HG03342 (cell line): Measurements from ENCODE around the gene TAF6.

Source experiments
- ATAC-seq: cut with Tn5 transposase; IDR thresholded peaks from one replicate; pipeline ENCODE4 v1.9.1; 2021; ENCODE audit warnings: mild to moderate bottlenecking, moderate library complexity; ENCODE audit not compliant: unreplicated experiment

TAF6 gene

DNA sequence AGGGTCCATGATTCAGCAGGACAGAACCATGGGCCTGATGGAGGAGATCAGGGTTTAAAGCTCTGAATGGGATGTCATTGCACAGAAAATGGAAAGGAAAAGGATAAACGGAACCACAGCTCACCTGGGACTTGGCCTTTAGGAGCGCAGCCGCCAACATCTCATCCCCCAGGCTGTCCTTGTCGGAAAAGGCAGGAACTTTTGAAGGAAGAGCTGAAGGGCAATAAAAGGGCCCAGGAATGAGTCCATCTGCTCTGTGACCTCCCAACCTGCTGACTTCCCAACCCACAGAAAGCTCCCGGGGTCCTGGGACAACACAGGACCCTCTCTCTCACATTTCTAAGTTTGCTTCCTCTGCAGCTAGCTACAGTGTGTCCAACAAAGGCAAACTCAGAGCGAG is 43.7 kb downstream of the TAF6 start:
- ATAC-seq = no peak

DNA sequence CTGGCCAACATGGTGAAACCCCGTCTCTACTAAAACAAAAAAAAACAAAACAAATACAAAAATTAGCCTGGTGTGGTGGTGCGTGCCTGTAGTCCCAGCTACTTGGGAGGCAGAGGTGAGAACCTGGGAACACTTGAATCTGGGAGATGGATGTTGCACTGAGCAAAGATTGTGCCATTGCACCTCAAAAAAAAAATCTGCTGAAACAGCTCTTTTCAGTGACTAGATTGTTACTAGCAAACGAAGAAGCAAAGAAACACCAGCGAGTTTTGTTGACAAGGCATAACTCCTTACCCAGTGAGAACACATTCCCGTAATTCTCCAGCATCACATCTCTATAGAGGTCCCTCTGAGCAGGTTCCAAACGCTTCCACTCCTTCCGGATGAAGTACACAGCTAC is 44.3 kb downstream of the TAF6 start:
- no peak for ATAC-seq

DNA sequence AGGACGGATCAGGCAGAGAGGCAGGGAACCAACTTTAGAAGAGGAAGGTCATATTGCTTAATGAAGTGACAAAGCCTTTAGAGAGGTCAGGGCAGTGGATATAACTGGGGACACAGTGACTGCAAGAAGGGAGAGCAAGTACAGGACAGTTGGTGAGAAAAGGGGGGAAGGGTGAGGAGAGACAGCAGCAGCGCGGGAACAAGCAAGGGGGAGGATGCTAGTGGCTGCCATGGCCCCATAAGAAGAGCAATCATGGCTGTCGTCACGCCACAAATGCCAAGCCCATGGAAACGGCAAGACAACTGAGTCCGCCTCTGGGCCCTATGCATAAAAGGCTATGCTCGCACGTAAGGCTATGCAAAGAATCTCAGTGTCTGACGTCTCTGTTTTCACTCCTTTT is 46.7 kb downstream of the TAF6 start:
- ATAC-seq = no peak

DNA sequence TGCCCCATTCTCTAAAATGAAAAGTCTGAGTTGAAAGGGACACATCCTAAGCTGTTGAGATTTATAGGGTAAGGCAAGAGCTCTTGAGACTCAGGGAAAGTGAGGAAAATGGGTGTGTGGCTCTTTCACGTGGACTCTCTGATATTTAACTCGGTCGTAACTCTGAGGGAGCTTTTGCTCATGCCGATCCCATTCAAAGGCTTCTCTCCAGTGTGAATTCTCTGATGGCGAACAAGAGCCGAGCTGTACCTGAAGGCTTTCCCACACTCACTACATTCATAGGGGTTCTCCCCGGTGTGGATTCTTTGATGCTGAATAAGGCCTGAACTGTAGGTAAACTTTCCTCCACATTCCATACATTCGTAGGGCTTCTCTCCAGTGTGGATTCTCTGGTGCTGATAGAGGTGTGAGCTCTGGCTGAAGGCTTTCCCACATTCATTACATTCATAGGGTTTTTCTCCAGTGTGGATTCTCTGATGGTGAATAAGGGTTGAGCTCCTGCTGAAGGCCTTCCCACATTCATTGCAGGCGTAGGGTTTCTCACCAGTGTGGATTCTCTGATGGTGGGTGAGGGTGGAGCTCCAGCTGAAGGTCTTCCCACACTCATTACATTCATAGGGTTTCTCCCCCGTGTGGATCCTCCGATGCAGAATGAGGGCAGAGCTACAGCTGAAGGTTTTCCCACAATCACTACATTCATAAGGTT is 48.0 kb downstream of the TAF6 start:
- no peak for ATAC-seq

DNA sequence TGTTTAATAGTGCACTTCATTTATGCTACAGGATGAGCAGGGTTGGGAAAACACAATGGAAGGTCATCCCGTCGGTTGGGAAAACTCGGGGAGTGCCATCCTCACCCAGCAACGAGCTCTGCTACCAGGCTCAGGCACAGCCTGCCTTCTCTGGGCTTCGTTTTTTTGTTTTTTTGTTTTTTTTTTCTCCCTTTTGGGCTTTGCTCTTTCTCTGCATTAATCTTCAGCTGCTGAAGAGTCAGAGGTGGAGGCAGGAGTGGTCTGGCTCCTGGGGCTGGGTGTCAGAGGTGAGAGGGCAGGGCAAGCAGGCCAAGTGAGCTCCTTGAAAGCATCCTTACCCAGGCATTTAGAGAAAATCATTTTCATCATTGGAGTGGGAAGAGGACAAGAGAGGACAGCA is 49.2 kb downstream of the TAF6 start:
- ATAC-seq = no peak

DNA sequence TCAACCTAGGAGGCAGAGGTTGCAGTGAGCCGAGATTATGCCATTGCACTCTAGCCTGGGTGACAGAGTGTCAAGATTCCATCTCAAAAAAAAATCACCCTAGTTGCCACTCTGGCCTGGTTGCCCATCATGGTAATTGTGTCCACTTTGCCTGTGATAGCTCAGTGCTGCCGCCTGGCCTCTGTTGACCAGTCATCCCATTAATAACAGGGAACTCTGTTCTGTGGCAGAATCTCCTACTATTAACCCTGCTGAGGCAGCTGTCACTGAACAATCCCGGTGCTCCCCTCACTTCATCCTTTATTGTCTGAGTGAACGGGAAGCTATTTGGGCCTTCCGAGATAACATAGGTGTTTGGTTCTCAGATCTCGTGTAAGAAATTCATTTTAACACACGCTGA is 52.2 kb downstream of the TAF6 start:
- ATAC-seq = no peak

DNA sequence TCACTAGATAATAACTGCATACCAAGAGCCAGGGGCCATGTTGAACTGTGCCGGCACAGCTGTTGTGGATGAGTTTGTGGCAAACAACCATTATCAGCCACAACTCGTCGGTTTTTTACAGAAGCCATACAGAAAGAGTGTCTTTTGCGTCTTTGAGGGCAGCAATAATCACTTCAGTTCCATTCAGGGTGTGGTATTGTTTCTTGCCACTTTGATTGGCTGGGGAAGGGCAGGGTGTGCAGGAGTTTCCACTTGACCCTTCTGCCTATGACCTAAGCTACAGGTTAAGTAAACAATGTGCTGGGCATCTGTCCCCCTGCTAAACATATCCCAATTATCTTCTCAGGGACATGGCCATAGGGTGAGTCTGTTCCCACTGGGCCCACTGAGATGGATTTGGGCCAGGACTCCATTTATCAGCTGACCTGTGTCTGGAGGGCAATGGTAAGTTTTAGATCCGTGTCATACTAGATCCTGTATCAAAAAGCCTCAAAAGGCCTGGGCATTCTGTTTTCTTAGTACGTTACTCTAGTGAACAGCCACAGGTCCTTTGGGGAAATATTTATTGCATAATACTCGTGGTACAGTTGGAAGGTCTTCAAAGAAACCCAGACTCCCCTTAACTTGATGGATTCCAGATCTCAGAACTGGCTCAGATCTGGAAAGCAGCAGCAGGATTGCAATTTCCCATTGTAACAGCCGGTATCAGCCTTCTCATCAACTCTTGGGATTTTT is 53.5 kb downstream of the TAF6 start:
- ATAC-seq = no peak

DNA sequence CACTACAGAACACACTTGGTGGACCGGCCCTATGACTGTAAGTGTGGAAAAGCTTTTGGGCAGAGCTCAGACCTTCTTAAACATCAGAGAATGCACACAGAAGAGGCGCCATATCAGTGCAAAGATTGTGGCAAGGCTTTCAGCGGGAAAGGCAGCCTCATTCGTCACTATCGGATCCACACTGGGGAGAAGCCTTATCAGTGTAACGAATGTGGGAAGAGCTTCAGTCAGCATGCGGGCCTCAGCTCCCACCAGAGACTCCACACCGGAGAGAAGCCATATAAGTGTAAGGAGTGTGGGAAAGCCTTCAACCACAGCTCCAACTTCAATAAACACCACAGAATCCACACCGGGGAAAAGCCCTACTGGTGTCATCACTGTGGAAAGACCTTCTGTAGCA is 55.0 kb downstream of the TAF6 start:
- ATAC-seq = no peak

DNA sequence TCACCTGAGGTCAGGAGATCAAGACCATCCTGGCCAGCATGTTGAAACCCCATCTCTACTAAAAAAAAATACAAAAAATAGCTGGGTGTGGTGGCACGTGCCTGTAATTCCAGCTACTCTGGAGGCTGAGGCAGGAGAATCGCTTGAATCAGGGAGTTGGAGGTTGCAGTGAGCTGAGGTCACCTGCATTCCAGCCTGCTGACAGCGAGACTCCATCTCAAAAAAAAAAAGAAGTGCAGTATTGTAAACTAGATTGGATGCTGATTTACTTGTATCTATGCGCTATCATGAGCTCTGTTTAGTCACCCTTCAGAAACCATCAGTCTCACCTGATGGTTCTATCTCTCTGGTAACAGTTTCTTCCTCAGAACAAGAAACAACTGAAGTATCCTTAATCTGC is 55.8 kb downstream of the TAF6 start:
- ATAC-seq = no peak

DNA sequence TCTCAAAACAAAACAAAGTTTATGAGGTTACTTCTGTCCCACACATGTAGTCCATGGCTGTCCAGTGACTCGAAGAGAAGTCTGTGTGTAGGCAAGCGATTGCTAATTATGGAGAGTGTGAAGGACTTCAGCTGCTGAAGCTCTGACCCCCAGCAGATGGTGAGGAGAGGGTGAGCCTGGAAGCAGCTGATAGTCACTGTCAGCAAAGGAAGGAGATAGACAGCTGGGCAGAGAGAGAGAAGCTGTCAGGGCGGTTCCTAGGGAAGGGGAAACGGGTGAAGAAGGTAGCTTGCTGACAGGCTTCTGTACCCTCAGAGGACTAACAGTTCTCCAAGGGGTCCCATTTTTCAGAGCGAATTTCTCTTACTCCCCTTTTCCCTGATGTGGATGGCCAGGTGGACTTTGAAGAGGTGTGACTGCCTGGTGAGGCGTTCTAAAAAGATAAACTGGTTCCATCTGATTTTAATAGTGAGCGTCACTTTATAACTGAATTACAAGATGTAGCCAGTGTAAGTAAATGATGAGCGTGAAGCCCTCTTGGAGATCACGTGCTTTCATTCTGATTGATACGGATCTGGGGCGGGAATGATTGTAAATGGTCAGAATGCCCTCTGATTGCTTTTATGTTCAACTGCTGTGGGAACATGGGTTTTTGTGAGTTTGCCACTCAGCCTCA is 57.5 kb downstream of the TAF6 start:
- ATAC-seq = no peak

DNA sequence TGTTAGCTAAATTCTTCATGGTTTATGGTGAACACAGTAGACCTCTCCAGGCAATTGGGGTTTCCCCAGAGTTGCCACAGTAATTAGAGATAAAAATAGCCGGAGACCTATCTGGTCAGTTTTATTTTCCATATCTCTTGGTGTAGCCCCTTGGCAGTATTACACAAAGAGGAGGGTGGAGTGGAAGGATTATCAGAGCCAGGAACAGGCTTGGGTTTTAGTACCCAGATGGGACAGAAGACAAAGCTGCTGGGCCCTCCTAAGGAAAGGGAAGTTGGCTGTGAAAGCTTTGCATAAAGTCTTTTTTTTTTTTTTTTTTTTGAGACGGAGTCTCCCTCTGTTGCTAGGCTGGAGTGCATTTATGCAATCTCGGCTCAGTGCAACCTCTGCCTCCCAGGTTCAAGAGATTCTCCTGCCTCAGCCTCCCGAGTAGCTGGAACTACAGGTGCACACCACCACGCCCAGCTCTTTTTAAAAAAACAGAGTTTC is 59.9 kb downstream of the TAF6 start:
- no peak for ATAC-seq
